ENCODE results near the gene PRR12. TPM values are rescaled to one million over a fixed set of nuclear protein-coding genes. Genes with fewer than 3 reads are reported as not detected.

PRR12 gene
- total RNA-seq, 1 experiment from 2014 or later, result 3.0 TPM

GRCh38 chr19:49656456-49657109 lies 65.6 kb downstream of the PRR12 start:
- no peak for DNase-seq (ENCODE audit: low spot score)
- in situ Hi-C loops (cut with HindIII; ENCODE audit: low sequenced_read_pairs), result no loop called here

- in situ Hi-C loops (cut with HindIII; ENCODE audit: low sequenced_read_pairs), result no loop called here
- no peak for DNase-seq (ENCODE audit: low spot score)
Measured at GRCh38 chr19:49657493-49658138, 66.6 kb downstream of the PRR12 start.

GRCh38 chr19:49658139-49658517 lies 67.1 kb downstream of the PRR12 start:
- in situ Hi-C loops (cut with HindIII; ENCODE audit: low sequenced_read_pairs), result no loop called here
- no peak for DNase-seq (ENCODE audit: low spot score)

GRCh38 chr19:49658566-49659442 lies 67.8 kb downstream of the PRR12 start:
- in situ Hi-C loops (cut with HindIII; ENCODE audit: low sequenced_read_pairs), result no loop called here
- DNase-seq (ENCODE audit: low spot score), result no peak

- in situ Hi-C loops (cut with HindIII; ENCODE audit: low sequenced_read_pairs), result no loop called here
- DNase-seq (ENCODE audit: low spot score), result no peak
Measured at GRCh38 chr19:49660338-49660961, 69.5 kb downstream of the PRR12 start.

GRCh38 chr19:49662011-49662410 lies 71.0 kb downstream of the PRR12 start:
- in situ Hi-C loops (cut with HindIII; ENCODE audit: low sequenced_read_pairs), result no loop called here
- no peak for DNase-seq (ENCODE audit: low spot score)

- no peak for DNase-seq (ENCODE audit: low spot score)
- in situ Hi-C loops (cut with HindIII; ENCODE audit: low sequenced_read_pairs), result no loop called here
Measured at GRCh38 chr19:49663224-49663623, 72.2 kb downstream of the PRR12 start.

- in situ Hi-C loops (cut with HindIII; ENCODE audit: low sequenced_read_pairs), result no loop called here
Measured at GRCh38 chr19:49664171-49665035, 73.4 kb downstream of the PRR12 start.

GRCh38 chr19:49665036-49665350 lies 74.0 kb downstream of the PRR12 start:
- DNase-seq (ENCODE audit: low spot score), result no peak
- in situ Hi-C loops (cut with HindIII; ENCODE audit: low sequenced_read_pairs), result no loop called here

More at GRCh38 chr19:49664171-49665035, 73.4 kb downstream of the PRR12 start:
- DNase-seq (ENCODE audit: low spot score), result peak; percentile 87

GRCh38 chr19:49665351-49666119 lies 74.6 kb downstream of the PRR12 start, which contains the start of the genes BCL2L12 and IRF3:
Gene BCL2L12, plus strand, starts transcription at chr19:49665933. Its CDS starts 760 bp downstream, at chr19:49666693.
Gene IRF3, minus strand, starts transcription at chr19:49665857. Its CDS starts 1,019 bp downstream, at chr19:49664838.
- DNase-seq (ENCODE audit: low spot score), result peak; percentile 93
- in situ Hi-C loops (cut with HindIII; ENCODE audit: low sequenced_read_pairs), result no loop called here

- DNase-seq (ENCODE audit: low spot score), result no peak
- in situ Hi-C loops (cut with HindIII; ENCODE audit: low sequenced_read_pairs), result no loop called here
Measured at GRCh38 chr19:49666120-49666444, 75.1 kb downstream of the PRR12 start.

- in situ Hi-C loops (cut with HindIII; ENCODE audit: low sequenced_read_pairs), result no loop called here
- DNase-seq (ENCODE audit: low spot score), result no peak
Measured at GRCh38 chr19:49667473-49667872, 76.5 kb downstream of the PRR12 start.

- in situ Hi-C loops (cut with HindIII; ENCODE audit: low sequenced_read_pairs), result no loop called here
- no peak for DNase-seq (ENCODE audit: low spot score)
Measured at GRCh38 chr19:49669516-49669915, 78.5 kb downstream of the PRR12 start.

GRCh38 chr19:49672131-49672919 lies 81.3 kb downstream of the PRR12 start:
- DNase-seq (ENCODE audit: low spot score), result peak; percentile 82
- in situ Hi-C loops (cut with HindIII; ENCODE audit: low sequenced_read_pairs), result loop anchor here (10.0 kb wide), 1 partner anchor 158 kb away; the partner anchor contains the start of gene FCGRT

All from G401 (cell line).